ENCODE measurements around the gene CYTH2.

GRCh38 chr19:48466561-48467325, 2.4 kb upstream of the CYTH2 start:
- TF ChIP-seq CTCF (IDR thresholded peaks at IDR 0.05; ENCODE audit: poor library complexity, severe bottlenecking) (no peak), POLR2AphosphoS5 (IDR thresholded peaks at IDR 0.05) (no peak), MXI1 (conservative IDR thresholded peaks at IDR 0.05; ENCODE audit: poor library complexity, severe bottlenecking) (no peak)
